Subcutaneous abdominal adipose tissue (tissue), 5 donors: ENCODE measurements around the gene FBXO9.
"Not testable (repeated sequence)": the region's sequence is repeated elsewhere in the genome, so short reads cannot be mapped to it uniquely, and the experiment has no call there.

Experiments used
- H3K27ac ChIP-seq: one replicate; pipeline ENCODE4 v1.7.0; 2013; ENCODE audit warnings: low read depth, mild to moderate bottlenecking, inconsistent platforms, low read length, moderate library complexity
- H3K27me3 ChIP-seq, 5 donors: one replicate each; pipeline ENCODE4 v1.7.0; 2013; ENCODE audit warnings: low read length in 5 of 5, inconsistent platforms in 1 of 5; ENCODE audit not compliant: control insufficient read depth in 5 of 5, insufficient read depth in 4 of 5
- H3K36me3 ChIP-seq, 5 donors: one replicate each; pipeline ENCODE4 v1.7.0; 2013; ENCODE audit warnings: low read length in 5 of 5; ENCODE audit not compliant: control insufficient read depth in 5 of 5, insufficient read depth in 5 of 5
- H3K4me1 ChIP-seq, 5 donors: one replicate each; pipeline ENCODE4 v1.7.0; 2013; ENCODE audit warnings: low read length in 5 of 5, mild to moderate bottlenecking in 3 of 5, moderate library complexity in 1 of 5; ENCODE audit not compliant: control insufficient read depth in 5 of 5, insufficient read depth in 5 of 5
- H3K4me3 ChIP-seq, 5 donors: one replicate each; pipeline ENCODE4 v1.7.0; 2013; ENCODE audit warnings: low read length in 5 of 5, low read depth in 1 of 5
- H3K9ac ChIP-seq, 5 donors: one replicate each; pipeline ENCODE4 v1.7.0; 2013; ENCODE audit warnings: low read length in 5 of 5, mild to moderate bottlenecking in 4 of 5, moderate library complexity in 3 of 5
- H3K9me3 ChIP-seq, 5 donors: one replicate each; pipeline ENCODE4 v1.7.0; 2013; ENCODE audit warnings: low read length in 5 of 5; ENCODE audit not compliant: control insufficient read depth in 5 of 5
- donor health status: healthy.
- donor health status: healthy.
- donor health status: healthy.
- donor health status: healthy.
- donor health status: healthy.

FBXO9 gene

GRCh38 chr6:53044071-53044470, 21.1 kb upstream of the FBXO9 start:
- H3K27ac ChIP-seq = peak overlapping the region; percentile 95
- peaks cover 0 to 25% (median 16%) of the 10 kb centered on the region in 5 donors for H3K4me1 ChIP-seq
- no peak overlapping the region for H3K4me3 ChIP-seq
- peak overlapping the region in 1 of 5 donors; percentile 57 for H3K9ac ChIP-seq
- peaks cover 12 to 24% (median 23%) of the 10 kb centered on the region in 5 donors for H3K36me3 ChIP-seq
- H3K27me3 ChIP-seq = no peaks in the 10 kb centered on the region
- H3K9me3 ChIP-seq = no peaks in the 10 kb centered on the region

DNA sequence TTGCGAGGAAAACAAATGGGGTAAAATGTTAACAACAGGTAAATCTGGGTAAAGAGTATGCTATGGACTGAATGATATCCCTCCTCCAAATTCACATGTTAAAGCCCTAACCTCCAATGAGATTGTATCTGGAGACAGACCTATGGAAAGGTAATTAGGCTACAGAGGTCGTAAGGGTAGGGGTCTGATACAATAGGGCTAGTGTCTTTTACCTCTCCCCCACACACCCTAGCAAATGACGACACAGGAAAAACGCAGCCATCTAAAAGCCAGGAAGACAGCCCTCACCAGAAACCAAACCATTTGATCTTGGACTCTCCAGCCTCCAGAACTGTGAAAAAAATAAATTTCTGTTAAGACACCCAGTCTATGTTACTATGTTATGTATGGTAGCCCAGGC, 20.6 kb upstream of the FBXO9 start:
- no peaks in the 10 kb centered on the region for H3K27me3 ChIP-seq
- no peak overlapping the region for H3K27ac ChIP-seq
- H3K4me3 ChIP-seq = no peak overlapping the region
- no peaks in the 10 kb centered on the region for H3K9me3 ChIP-seq
- H3K36me3 ChIP-seq = peaks cover 12 to 19% (median 18%) of the 10 kb centered on the region in 5 donors
- H3K4me1 ChIP-seq = peaks cover 0 to 25% (median 16%) of the 10 kb centered on the region in 5 donors
- no peak overlapping the region for H3K9ac ChIP-seq

GRCh38 chr6:53045891-53046673, 19.1 kb upstream of the FBXO9 start:
- Histone ChIP-seq H3K36me3 (peaks cover 0 to 4% (median 3%) of the 10 kb centered on the region in 5 donors), H3K27ac (no peak overlapping the region), H3K4me1 (peaks cover 0 to 25% (median 16%) of the 10 kb centered on the region in 5 donors), H3K9ac (no peak overlapping the region), H3K9me3 (no peaks in the 10 kb centered on the region), H3K27me3 (no peaks in the 10 kb centered on the region), H3K4me3 (no peak overlapping the region)

GRCh38 chr6:53048431-53049195, 16.6 kb upstream of the FBXO9 start:
- Histone ChIP-seq H3K4me3 (peak overlapping the region in 1 of 5 donors; percentile 36), H3K4me1 (peaks cover 0 to 14% (median 8%) of the 10 kb centered on the region in 5 donors), H3K9ac (no peak overlapping the region), H3K9me3 (peaks cover 0 to 4% (median 0%) of the 10 kb centered on the region in 5 donors), H3K27me3 (no peaks in the 10 kb centered on the region), H3K36me3 (peaks cover 0 to 5% (median 0%) of the 10 kb centered on the region in 5 donors), H3K27ac (no peak overlapping the region)

DNA sequence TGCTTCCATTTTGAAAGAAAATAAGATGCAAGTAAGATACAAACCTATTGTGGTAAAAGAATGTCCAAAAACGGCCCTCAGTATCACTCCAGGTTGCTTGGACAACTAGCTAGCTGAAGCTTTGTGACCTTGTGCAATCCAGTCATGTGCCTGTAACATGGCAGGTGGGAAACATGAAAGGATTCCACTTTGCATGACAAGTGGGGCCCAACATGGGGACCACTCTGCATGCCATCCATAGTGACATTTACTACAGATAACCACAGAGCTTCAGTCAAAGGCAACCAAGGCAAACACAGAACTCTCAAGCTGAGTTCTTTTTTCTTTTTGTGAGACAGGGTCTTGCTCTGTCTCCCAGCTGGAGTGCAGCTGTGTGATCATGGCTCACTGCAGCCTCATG, 15.8 kb upstream of the FBXO9 start:
- no peak overlapping the region for H3K4me3 ChIP-seq

GRCh38 chr6:53052152-53052551, 13.1 kb upstream of the FBXO9 start:
- not testable (repeated sequence) for H3K9ac ChIP-seq, H3K9me3 ChIP-seq, H3K36me3 ChIP-seq, H3K27me3 ChIP-seq, H3K27ac ChIP-seq, H3K4me3 ChIP-seq
- peaks cover 0 to 15% (median 10%) of the 10 kb centered on the region in 5 donors for H3K4me1 ChIP-seq

More for the DNA sequence above, 15.8 kb upstream of the FBXO9 start:
- no peak overlapping the region for H3K9ac ChIP-seq
- peaks cover 0 to 5% (median 0%) of the 10 kb centered on the region in 5 donors for H3K36me3 ChIP-seq
- peaks cover 0 to 9% (median under 1%) of the 10 kb centered on the region in 5 donors for H3K4me1 ChIP-seq
- H3K27me3 ChIP-seq = no peaks in the 10 kb centered on the region
- no peak overlapping the region for H3K27ac ChIP-seq
- H3K9me3 ChIP-seq = peaks cover 0 to 4% (median 0%) of the 10 kb centered on the region in 5 donors

- Histone ChIP-seq H3K27me3 (no peaks in the 10 kb centered on the region), H3K4me1 (peaks cover 2 to 28% (median 19%) of the 10 kb centered on the region in 5 donors), H3K4me3 (no peak overlapping the region)
Observed at GRCh38 chr6:53054532-53054931, 10.7 kb upstream of the FBXO9 start.

DNA sequence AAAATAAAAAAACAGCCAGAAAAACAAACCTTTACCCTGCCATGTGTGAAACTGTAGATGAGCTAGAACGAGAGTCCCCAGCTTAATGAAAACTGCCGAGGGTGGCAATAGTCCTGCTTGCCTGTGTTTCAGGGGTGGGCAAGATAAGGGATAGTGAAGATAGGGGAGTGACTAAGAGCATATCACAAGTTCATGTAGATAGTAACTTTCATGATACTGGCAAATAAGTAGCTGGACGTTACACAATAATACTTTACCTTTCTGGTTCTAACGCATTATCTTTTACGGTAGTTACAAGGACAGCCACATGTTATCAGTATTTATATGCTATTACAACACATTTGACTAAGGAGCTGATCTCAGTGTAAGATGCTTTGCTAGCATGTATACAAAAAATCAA, 9.3 kb upstream of the FBXO9 start:
- no peak overlapping the region for H3K27ac ChIP-seq
- H3K4me1 ChIP-seq = peaks cover 4 to 42% (median 32%) of the 10 kb centered on the region in 5 donors
- H3K9ac ChIP-seq = no peak overlapping the region
- H3K27me3 ChIP-seq = no peaks in the 10 kb centered on the region
- H3K9me3 ChIP-seq = peaks cover 0 to 4% (median 0%) of the 10 kb centered on the region in 5 donors
- no peak overlapping the region for H3K4me3 ChIP-seq
- H3K36me3 ChIP-seq = peaks cover 0 to 8% (median 0%) of the 10 kb centered on the region in 5 donors

More at GRCh38 chr6:53054532-53054931, 10.7 kb upstream of the FBXO9 start:
- peaks cover 0 to 8% (median 0%) of the 10 kb centered on the region in 5 donors for H3K36me3 ChIP-seq
- peaks cover 0 to 4% (median 0%) of the 10 kb centered on the region in 5 donors for H3K9me3 ChIP-seq
- no peak overlapping the region for H3K27ac ChIP-seq
- no peak overlapping the region for H3K9ac ChIP-seq

- Histone ChIP-seq H3K4me3 (no peak overlapping the region), H3K27ac (no peak overlapping the region), H3K27me3 (no peaks in the 10 kb centered on the region), H3K9ac (peak overlapping the region in 1 of 5 donors; percentile 39), H3K36me3 (peaks cover 0 to 8% (median 0%) of the 10 kb centered on the region in 5 donors), H3K9me3 (peaks cover 0 to 3% (median 0%) of the 10 kb centered on the region in 5 donors), H3K4me1 (peaks cover 4 to 44% (median 33%) of the 10 kb centered on the region in 5 donors)
Observed at GRCh38 chr6:53056273-53056672, 8.9 kb upstream of the FBXO9 start.
